Measurements from ENCODE around the gene PADI3.

GRCh38 chr1:17260738-17261137 is 11.8 kb downstream of the PADI3 start:
- no peak for TF ChIP-seq POLR2AphosphoS5 (IDR thresholded peaks at IDR 0.05; ENCODE audit: low read depth, low read length)
- no peak for TF ChIP-seq TAF1 (IDR thresholded peaks at IDR 0.05; ENCODE audit: borderline replicate concordance, insufficient read depth, low read length)
- no peak for TF ChIP-seq SIN3A (IDR thresholded peaks at IDR 0.05; ENCODE audit: borderline replicate concordance, insufficient read depth, low read length)
- no peak for TF ChIP-seq REST (IDR thresholded peaks at IDR 0.05; ENCODE audit: insufficient read depth in 1 of 2, low read depth in 2 of 2, low read length in 2 of 2)
- TF ChIP-seq FOXP2 (optimal IDR thresholded peaks at IDR 0.05; ENCODE audit: borderline replicate concordance, extremely low read depth, extremely low read length, insufficient read depth), result no peak

All from PFSK-1 (cell line).